Peyer's patch (tissue), 4 donors: ENCODE data around the gene KCNQ1.

Experiments
- POLR2A ChIP-seq, 2 donors: fragments of 450-650 bp; IDR thresholded peaks; one replicate each; pipeline ENCODE4 v1.5.1; 2017; ENCODE audit warnings: antibody characterized with exemption in 2 of 2, mild to moderate bottlenecking in 2 of 2, moderate library complexity in 2 of 2
- TF ChIP-seq, protein P1 (sequence below), 6 experiments: fragments of 450-650 bp in 4 of 6; fragments of 200-600 bp in 2 of 6; sonication (generic) in 1 of 6; IDR thresholded peaks; one replicate each; pipeline ENCODE4 v1.5.1; 2017 to 2019; ENCODE audit warnings: antibody characterized with exemption in 6 of 6, mild to moderate bottlenecking in 3 of 6, moderate library complexity in 1 of 6

- TF ChIP-seq, protein P1, sequence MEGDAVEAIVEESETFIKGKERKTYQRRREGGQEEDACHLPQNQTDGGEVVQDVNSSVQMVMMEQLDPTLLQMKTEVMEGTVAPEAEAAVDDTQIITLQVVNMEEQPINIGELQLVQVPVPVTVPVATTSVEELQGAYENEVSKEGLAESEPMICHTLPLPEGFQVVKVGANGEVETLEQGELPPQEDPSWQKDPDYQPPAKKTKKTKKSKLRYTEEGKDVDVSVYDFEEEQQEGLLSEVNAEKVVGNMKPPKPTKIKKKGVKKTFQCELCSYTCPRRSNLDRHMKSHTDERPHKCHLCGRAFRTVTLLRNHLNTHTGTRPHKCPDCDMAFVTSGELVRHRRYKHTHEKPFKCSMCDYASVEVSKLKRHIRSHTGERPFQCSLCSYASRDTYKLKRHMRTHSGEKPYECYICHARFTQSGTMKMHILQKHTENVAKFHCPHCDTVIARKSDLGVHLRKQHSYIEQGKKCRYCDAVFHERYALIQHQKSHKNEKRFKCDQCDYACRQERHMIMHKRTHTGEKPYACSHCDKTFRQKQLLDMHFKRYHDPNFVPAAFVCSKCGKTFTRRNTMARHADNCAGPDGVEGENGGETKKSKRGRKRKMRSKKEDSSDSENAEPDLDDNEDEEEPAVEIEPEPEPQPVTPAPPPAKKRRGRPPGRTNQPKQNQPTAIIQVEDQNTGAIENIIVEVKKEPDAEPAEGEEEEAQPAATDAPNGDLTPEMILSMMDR (IDR thresholded peaks at IDR 0.05), result no peak
- no peak for TF ChIP-seq POLR2A (IDR thresholded peaks at IDR 0.05)
Observed at GRCh38 chr11:2696455-2696854, 251.6 kb downstream of the KCNQ1 start.
